ENCODE data around the gene MNAT1.

DNA sequence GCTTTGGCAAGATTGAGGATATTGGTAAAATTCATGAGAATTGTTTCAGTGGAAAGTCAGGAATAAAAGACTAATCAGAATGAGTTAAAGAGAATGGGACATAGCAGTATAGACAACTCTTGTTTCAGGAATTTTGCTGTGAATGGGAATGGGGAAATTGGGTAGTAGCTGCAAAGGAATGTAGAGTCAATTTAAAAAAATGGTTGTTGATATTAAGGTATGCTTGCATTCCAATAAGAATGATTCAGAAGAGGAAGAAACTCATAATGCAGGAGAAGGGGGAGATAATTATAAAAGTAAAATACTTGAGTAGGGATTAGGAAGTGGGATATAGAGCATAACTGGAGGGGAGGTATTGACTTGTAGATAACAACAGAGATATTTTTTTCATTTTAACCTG lies 40.7 kb downstream of the MNAT1 start:
- TF ChIP-seq EZH2 (IDR thresholded peaks at IDR 0.05; ENCODE audit: low read length, unreplicated experiment) (no peak), CTCF (conservative IDR thresholded peaks at IDR 0.05; ENCODE audit: low read depth, low read length) (no peak)

Measured in PC-3 (cell line).